Common myeloid progenitor, CD34-positive (primary cell): ENCODE results near the gene RAC2. TPM values are rescaled to one million over a fixed set of nuclear protein-coding genes. Genes with fewer than 3 reads are reported as not detected.

Experiments used
- CTCF ChIA-PET: fragments of 350-600 bp; sonication (Branson Sonifier 250); formaldehyde crosslinking; loops from one replicate; lab custom pipeline; 2021; ENCODE audit warnings: antibody characterized with exemption; lab: Charles Lee
- POLR2A ChIA-PET: fragments of 350-600 bp; sonication (Branson Sonifier 250); formaldehyde crosslinking; loops from one replicate; lab custom pipeline; 2021; ENCODE audit warnings: antibody characterized with exemption; lab: Charles Lee
- DNase-seq, 3 donors: peaks; one replicate each; pipeline versions ENCODE4 v3.0.0 to v3.0.0-alpha.2; 2013
- H3K27ac ChIP-seq, 2 experiments: 1 replicate in 1 of 2; 2 replicates in 1 of 2; pipeline ENCODE4 v1.7.0; 2013; ENCODE audit warnings: inconsistent platforms in 2 of 2, low read length in 2 of 2, mild to moderate bottlenecking in 2 of 2, low read depth in 1 of 2, moderate library complexity in 1 of 2; ENCODE audit not compliant: severe bottlenecking in 2 of 2, insufficient read depth in 1 of 2, poor library complexity in 1 of 2
- H3K27me3 ChIP-seq, 5 experiments: replicated peaks in 2 of 5; 1 replicate in 3 of 5; 2 replicates in 2 of 5; pipeline versions ENCODE4 v1.6.1 to v1.7.0; 2013; ENCODE audit warnings: low read length in 4 of 5, mild to moderate bottlenecking in 2 of 5, moderate library complexity in 2 of 5, inconsistent platforms in 1 of 5; ENCODE audit not compliant: insufficient read depth in 5 of 5, control insufficient read depth in 4 of 5
- H3K36me3 ChIP-seq, 4 experiments: 1 replicate in 2 of 4; 2 replicates in 2 of 4; pipeline versions ENCODE4 v1.6.1 to v1.7.0; 2013; ENCODE audit warnings: low read length in 3 of 4, control low read depth in 1 of 4, mild to moderate bottlenecking in 1 of 4; ENCODE audit not compliant: control insufficient read depth in 4 of 4, insufficient read depth in 4 of 4
- H3K4me1 ChIP-seq, 4 experiments: 1 replicate in 3 of 4; 2 replicates in 1 of 4; pipeline versions ENCODE4 v1.6.1 to v1.7.1; 2013; ENCODE audit warnings: low read length in 3 of 4, mild to moderate bottlenecking in 3 of 4, control low read depth in 1 of 4, inconsistent platforms in 1 of 4, moderate library complexity in 1 of 4; ENCODE audit not compliant: control insufficient read depth in 4 of 4, insufficient read depth in 4 of 4; ENCODE audit errors: control extremely low read depth in 1 of 4
- H3K4me3 ChIP-seq, 7 experiments: 1 replicate in 4 of 7; 2 replicates in 3 of 7; pipeline versions ENCODE4 v1.5.1 to v1.7.0; 2013; ENCODE audit warnings: mild to moderate bottlenecking in 7 of 7, low read length in 6 of 7, moderate library complexity in 6 of 7, inconsistent platforms in 2 of 7, low read depth in 2 of 7, control low read depth in 1 of 7; ENCODE audit not compliant: insufficient read depth in 4 of 7, control insufficient read depth in 1 of 7; ENCODE audit errors: extremely low read depth in 1 of 7
- H3K9me3 ChIP-seq, 5 experiments: 1 replicate in 4 of 5; 2 replicates in 1 of 5; pipeline versions ENCODE4 v1.6.1 to v1.7.1; 2013; ENCODE audit warnings: low read length in 4 of 5, mild to moderate bottlenecking in 2 of 5, inconsistent platforms in 1 of 5, low read depth in 1 of 5, moderate library complexity in 1 of 5; ENCODE audit not compliant: control insufficient read depth in 4 of 5, insufficient read depth in 2 of 5; ENCODE audit errors: control extremely low read depth in 1 of 5
- WGBS: methylation state at CpG from one replicate; pipeline ENCODE4 v1.1.5; 2013; ENCODE audit not compliant: insufficient coverage; 5-methylcytosine and 5-hydroxymethylcytosine counted together
- polyA plus RNA-seq: library from polyadenylated mRNA; unstranded; fragments of 120-200 nt; gene quantifications from one replicate; pipeline ENCODE4 v1.2.1, GENCODE V29; 2013

The RAC2 gene
- 371 TPM for polyA plus RNA-seq

DNA sequence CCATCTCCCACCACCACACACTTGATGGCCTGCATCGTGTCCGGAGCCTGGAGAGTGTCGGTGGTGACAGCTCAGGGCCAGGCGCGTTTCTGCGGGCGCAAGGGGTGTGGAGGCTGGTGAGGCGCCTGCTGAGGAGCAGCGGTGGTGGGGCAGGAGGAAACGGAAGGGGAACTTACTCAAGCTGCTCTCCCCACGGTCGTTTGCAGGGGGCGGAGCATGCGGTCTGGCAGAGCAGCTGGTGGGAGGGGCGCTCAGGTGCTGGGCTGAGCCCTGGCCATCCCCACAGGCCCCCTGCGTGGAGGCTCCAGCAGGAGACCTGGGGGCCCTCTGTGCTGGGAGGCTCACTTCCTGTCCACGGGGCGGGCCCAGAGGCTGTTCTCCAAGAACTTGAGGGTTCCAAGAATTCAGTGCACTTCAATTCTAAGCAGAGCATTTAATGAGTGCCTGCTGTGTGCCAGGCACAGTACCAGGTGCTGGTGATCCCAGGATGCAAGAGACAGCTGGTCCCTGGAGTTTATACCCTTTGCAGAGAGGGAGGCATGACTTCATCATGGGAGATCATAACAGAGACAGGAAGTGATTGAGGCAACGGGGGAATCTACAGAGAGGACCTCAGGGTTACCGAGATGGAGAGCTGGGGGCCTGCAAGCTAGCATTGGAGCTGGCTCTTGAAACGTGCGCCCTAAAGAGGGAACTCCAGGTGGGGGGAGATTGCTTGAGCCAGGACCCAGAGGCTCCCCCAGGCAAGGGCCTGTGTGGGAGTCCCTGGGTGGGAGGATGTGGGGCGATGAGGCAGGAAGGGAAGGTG lies at the start of gene RAC2:
RAC2 (minus strand) TSS at position 156 of the 808 bp plus-strand sequence; CDS start at position 35, 121 bp downstream.
- Histone ChIP-seq H3K27me3 (no peaks in the 10 kb centered on the region), H3K27ac (peak within 1 kb of the TSS; percentile 79 to 89), H3K4me1 (peaks cover 6 to 66% (median 58%) of the 10 kb centered on the region in 4 experiments), H3K4me3 (peak within 1 kb of the TSS; percentile 67 to 99 (median 93)), H3K36me3 (peaks cover 0 to 29% (median 20%) of the 10 kb centered on the region in 4 experiments), H3K9me3 (no peaks in the 10 kb centered on the region)
- ChIA-PET CTCF (interaction anchor here (0.6 to 11.2 kb wide), 13 partner anchors 9 to 661 kb away, joined by 3 to 157 read pairs (median 6); partner anchors contain the start of gene MFNG), POLR2A (interaction anchor here (0.6 to 3.8 kb wide), 4 partner anchors 15 to 690 kb away, joined by 4 to 45 read pairs (median 6); partner anchors contain the start of gene CYTH4)
- WGBS = 0% methylated on average over 21 of the region's 23 CpGs
- DNase-seq = peak; percentile 93 to 99 (median 98)

DNA sequence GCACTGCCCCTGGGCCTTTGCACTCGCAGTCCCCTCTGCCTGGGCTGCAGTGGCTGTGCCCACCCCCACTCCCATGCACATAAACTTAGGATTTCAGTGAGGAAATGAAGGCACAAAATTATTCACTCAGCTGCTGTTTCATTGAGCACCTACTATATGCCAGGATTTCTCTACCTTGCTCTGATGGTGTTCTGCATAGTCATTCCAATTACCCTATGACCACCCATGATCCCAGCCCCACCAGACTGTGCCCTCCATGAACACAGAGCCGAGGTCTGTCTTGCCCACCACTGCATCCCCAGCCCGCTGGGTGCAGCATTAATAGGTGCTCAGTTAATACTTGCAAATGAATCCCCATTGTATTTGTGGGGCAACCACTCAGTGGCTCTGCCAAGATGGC lies 49.1 kb upstream of the RAC2 start:
- peaks cover 0 to 4% (median 0%) of the 10 kb centered on the region in 5 experiments for H3K9me3 ChIP-seq
- ChIA-PET POLR2A (no interaction called here), CTCF (no interaction called here)
- no peak overlapping the region for H3K27ac ChIP-seq
- WGBS = 100% methylated on average over 3 of the region's 3 CpGs
- no peak for DNase-seq
- H3K4me1 ChIP-seq = peaks cover 10 to 52% (median 28%) of the 10 kb centered on the region in 4 experiments
- H3K36me3 ChIP-seq = peaks cover 18 to 80% (median 40%) of the 10 kb centered on the region in 4 experiments
- H3K4me3 ChIP-seq = no peak overlapping the region
- H3K27me3 ChIP-seq = no peaks in the 10 kb centered on the region

DNA sequence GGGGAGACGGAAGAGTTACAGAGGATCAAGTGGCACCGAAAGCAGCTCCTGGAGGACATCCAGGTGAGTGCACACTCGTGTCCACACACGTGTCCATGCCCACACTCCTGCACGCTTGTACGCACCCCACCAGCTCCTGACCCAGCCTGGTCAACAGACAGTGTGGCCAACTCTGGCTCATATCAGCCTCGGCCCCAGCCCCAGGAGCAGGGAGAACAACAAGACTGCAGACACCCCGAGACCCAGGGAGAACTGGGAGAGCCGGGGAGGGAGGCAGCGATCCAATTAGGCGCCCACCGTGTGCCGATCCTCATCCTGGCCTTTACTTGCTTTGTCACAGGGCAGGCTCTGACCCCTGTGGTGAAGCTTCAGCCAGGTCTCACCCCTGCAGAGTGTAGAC lies 48.6 kb upstream of the RAC2 start:
- peaks cover 0 to 4% (median 0%) of the 10 kb centered on the region in 5 experiments for H3K9me3 ChIP-seq
- H3K27ac ChIP-seq = no peak overlapping the region
- ChIA-PET POLR2A (no interaction called here), CTCF (no interaction called here)
- H3K36me3 ChIP-seq = peaks cover 18 to 80% (median 40%) of the 10 kb centered on the region in 4 experiments
- no peaks in the 10 kb centered on the region for H3K27me3 ChIP-seq
- H3K4me3 ChIP-seq = no peak overlapping the region
- H3K4me1 ChIP-seq = peaks cover 9 to 48% (median 22%) of the 10 kb centered on the region in 4 experiments
- 93% methylated on average over 13 of the region's 13 CpGs for WGBS
- DNase-seq = no peak

DNA sequence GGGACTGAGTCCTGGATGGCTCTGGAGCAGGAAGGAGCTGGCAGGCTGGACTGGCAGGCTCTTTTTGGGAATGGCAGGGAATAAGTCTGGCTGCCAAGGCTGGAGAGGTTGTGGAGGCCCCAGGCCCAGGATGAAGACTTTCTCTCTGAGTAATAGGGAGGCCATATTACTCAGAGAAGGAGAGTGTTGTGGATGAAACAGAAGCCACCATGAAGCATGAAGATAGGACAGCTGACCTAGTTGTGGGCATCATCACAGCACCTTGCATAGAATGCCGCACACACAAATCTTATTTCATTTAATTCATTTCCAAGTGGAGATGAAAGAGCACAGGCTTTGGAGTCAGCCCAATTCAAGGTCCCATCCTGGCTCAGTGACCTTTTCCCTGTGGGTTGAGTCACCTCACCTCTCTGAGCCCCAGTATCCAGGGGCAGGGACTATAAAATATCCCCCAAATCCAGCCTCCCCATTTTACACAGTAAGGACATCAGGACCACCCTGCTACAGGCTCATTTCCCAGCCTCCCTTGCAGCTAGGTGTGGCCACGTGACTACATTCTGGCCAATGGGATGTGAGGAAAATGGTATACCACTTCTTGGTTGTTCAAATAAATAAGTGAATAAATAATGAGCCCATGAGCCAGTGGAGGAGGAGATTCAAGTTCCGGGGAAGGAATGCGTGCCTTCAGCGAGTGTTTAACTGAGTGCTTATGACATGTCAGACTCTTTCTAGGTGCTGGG lies 47.7 kb upstream of the RAC2 start:
- Histone ChIP-seq H3K36me3 (peaks cover 18 to 77% (median 40%) of the 10 kb centered on the region in 4 experiments), H3K4me3 (no peak overlapping the region), H3K27me3 (no peaks in the 10 kb centered on the region), H3K27ac (no peak overlapping the region), H3K9me3 (peaks cover 0 to 4% (median 0%) of the 10 kb centered on the region in 5 experiments), H3K4me1 (peaks cover 7 to 49% (median 21%) of the 10 kb centered on the region in 4 experiments)
- no peak for DNase-seq
- 93% methylated on average over 4 of the region's 5 CpGs for WGBS
- ChIA-PET CTCF (interaction anchor here (1.1 to 1.4 kb wide), 2 partner anchors 31 to 166 kb away, joined by 3 read pairs; no protein-coding TSS in a partner anchor), POLR2A (no interaction called here)

DNA sequence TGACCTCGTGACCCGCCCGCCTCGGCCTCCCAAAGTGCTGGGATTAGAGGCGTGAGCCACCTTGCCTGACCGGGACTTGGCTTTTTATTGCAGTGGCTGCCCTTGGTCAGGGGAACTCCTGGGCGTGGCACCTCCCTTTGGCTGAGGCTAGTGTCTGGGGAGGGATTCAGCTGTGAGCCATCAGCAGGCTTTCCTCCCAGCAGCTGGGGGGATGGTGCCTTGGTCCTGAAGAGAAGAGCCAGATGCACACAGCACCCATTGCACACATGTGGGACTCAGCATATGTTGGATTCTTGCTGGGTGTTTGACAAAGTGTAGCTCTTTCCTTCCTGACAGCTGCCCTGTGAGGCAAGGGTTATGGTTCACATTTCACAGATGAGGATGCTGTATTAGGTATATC lies 46.7 kb upstream of the RAC2 start:
- WGBS = 94% methylated on average over 5 of the region's 7 CpGs
- H3K9me3 ChIP-seq = peaks cover 0 to 4% (median 0%) of the 10 kb centered on the region in 5 experiments
- CTCF ChIA-PET = interaction anchor here (1.1 to 1.4 kb wide), 2 partner anchors 30 to 167 kb away, joined by 3 read pairs; no protein-coding TSS in a partner anchor
- DNase-seq = no peak
- POLR2A ChIA-PET = no interaction called here
- peaks cover 18 to 75% (median 36%) of the 10 kb centered on the region in 4 experiments for H3K36me3 ChIP-seq
- no peak overlapping the region for H3K27ac ChIP-seq
- no peak overlapping the region for H3K4me3 ChIP-seq
- no peaks in the 10 kb centered on the region for H3K27me3 ChIP-seq
- peaks cover 7 to 49% (median 23%) of the 10 kb centered on the region in 4 experiments for H3K4me1 ChIP-seq

DNA sequence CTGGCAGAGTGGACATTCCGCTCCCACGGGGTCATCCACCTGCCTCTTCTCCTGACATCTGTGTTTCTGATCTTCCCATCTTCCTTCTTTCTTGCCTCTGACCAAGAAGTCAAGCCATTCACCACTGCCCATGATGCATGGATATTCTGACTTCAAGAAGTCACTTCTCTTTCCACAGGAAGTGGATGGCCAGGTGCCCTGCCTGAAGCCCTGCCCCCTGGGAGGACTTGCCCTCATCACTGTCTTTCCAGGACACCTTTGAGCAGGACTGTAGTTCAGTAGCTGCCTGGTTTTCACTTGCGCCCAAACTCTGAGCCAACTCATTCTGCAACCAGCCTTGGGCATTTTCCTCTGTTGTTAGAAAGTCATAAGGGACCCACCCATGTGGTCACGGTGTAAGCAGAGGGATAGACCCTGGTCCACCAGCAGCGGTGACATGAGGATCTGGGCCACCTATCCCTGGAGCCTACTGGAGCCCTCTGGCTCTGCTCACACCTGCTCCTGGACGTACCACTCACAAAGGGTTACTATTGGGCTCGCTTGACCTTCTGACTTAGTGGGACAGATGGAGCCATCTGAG lies 45.2 kb upstream of the RAC2 start:
- peaks cover 8 to 46% (median 20%) of the 10 kb centered on the region in 4 experiments for H3K4me1 ChIP-seq
- H3K9me3 ChIP-seq = peaks cover 0 to 4% (median 0%) of the 10 kb centered on the region in 5 experiments
- ChIA-PET POLR2A (no interaction called here), CTCF (interaction anchor here (0.7 to 1.6 kb wide), 5 partner anchors 10 to 28 kb away, joined by 3 to 5 read pairs (median 3); no protein-coding TSS in a partner anchor)
- 98% methylated on average over 7 of the region's 7 CpGs for WGBS
- no peaks in the 10 kb centered on the region for H3K27me3 ChIP-seq
- no peak for DNase-seq
- H3K36me3 ChIP-seq = peaks cover 16 to 67% (median 29%) of the 10 kb centered on the region in 4 experiments
- H3K27ac ChIP-seq = no peak overlapping the region
- no peak overlapping the region for H3K4me3 ChIP-seq
